H1 (cell line): ENCODE results near the gene RASGRF1. TPM values are rescaled to one million over a fixed set of nuclear protein-coding genes. Genes with fewer than 3 reads are reported as not detected.

ENCODE experiments used
- CTCF ChIA-PET: fragments of 300-600 bp; sonication (Branson Sonifier 250); formaldehyde crosslinking; loops from one replicate; lab custom pipeline; 2021; ENCODE audit not compliant: partially characterized antibody; lab: Charles Lee
- POLR2A ChIA-PET: fragments of 300-600 bp; sonication (Branson Sonifier 250); formaldehyde crosslinking; loops from one replicate; lab custom pipeline; 2021; ENCODE audit warnings: inconsistent platforms; ENCODE audit not compliant: partially characterized antibody; lab: Charles Lee
- DNase-seq, 2 experiments: peaks; one replicate each; pipeline versions ENCODE4 v3.0.0 to v3.0.0-alpha.2; 2010 to 2022; ENCODE audit warnings: low spot score in 2 of 2, low read depth in 1 of 2, mixed read lengths in 1 of 2
- FAIRE-seq: peaks from 2 replicates; lab custom pipeline; 2011; peaks lifted over from hg19 to GRCh38; lab: Jason Lieb, UNC
- H2AFZ ChIP-seq: 2 replicates; pipeline ENCODE4 v1.8.1; 2012; ENCODE audit warnings: low read length, inconsistent platforms
- H2AK5ac ChIP-seq: 2 replicates; pipeline ENCODE4 v1.6.1; 2013; ENCODE audit warnings: low read depth, low read length
- H2BK120ac ChIP-seq: replicated peaks from 2 replicates; pipeline ENCODE3; 2013; ENCODE audit warnings: low read depth, low read length, inconsistent platforms
- H2BK12ac ChIP-seq: 2 replicates; pipeline ENCODE4 v1.6.1; 2013; ENCODE audit warnings: low read depth, low read length
- H2BK15ac ChIP-seq: 2 replicates; pipeline ENCODE4 v1.6.1; 2013; ENCODE audit warnings: low read length
- H2BK20ac ChIP-seq: 2 replicates; pipeline ENCODE4 v1.6.1; 2013; ENCODE audit warnings: low read length
- H2BK5ac ChIP-seq: 2 replicates; pipeline ENCODE4 v1.6.1; 2013; ENCODE audit warnings: low read depth, low read length
- H3K14ac ChIP-seq: 2 replicates; pipeline ENCODE4 v1.6.1; 2013; ENCODE audit warnings: inconsistent platforms; ENCODE audit not compliant: insufficient read length
- H3K18ac ChIP-seq: 2 replicates; pipeline ENCODE4 v1.6.1; 2013; ENCODE audit warnings: low read length; ENCODE audit errors: extremely low read depth
- H3K23ac ChIP-seq: 2 replicates; pipeline ENCODE4 v1.6.1; 2013; ENCODE audit warnings: inconsistent platforms; ENCODE audit not compliant: insufficient read length
- H3K23me2 ChIP-seq: 2 replicates; pipeline ENCODE4 v1.6.1; 2013; ENCODE audit warnings: low read depth, low read length
- H3K27ac ChIP-seq: 2 replicates; pipeline ENCODE4 v1.6.1; 2011; ENCODE audit warnings: low read depth, low read length, inconsistent platforms
- H3K27me3 ChIP-seq, 4 experiments: replicated peaks in 1 of 4; 1 replicate in 1 of 4; 2 replicates in 3 of 4; pipeline versions ENCODE4 v1.6.1 to v1.8.1; 2011 to 2013; ENCODE audit warnings: low read length in 3 of 4, mild to moderate bottlenecking in 3 of 4, inconsistent platforms in 2 of 4, mixed read lengths in 2 of 4, moderate library complexity in 1 of 4; ENCODE audit not compliant: control insufficient read depth in 3 of 4, insufficient read depth in 3 of 4; ENCODE audit errors: extremely low read depth in 1 of 4
- H3K36me3 ChIP-seq, 4 experiments: 2 replicates each; pipeline versions ENCODE4 v1.6.1 to v1.8.1; 2011 to 2013; ENCODE audit warnings: mild to moderate bottlenecking in 4 of 4, low read length in 3 of 4, moderate library complexity in 2 of 4, control low read depth in 1 of 4, inconsistent platforms in 1 of 4; ENCODE audit not compliant: insufficient read depth in 4 of 4, control insufficient read depth in 2 of 4
- H3K4ac ChIP-seq: replicated peaks from 2 replicates; pipeline ENCODE3; 2013; ENCODE audit warnings: low read length, low read depth, mixed read lengths, inconsistent platforms; ENCODE audit not compliant: insufficient read length
- H3K4me1 ChIP-seq, 4 experiments: replicated peaks in 1 of 4; 1 replicate in 1 of 4; 2 replicates in 3 of 4; pipeline versions ENCODE4 v1.6.1 to v1.8.1; 2011 to 2013; ENCODE audit warnings: low read length in 3 of 4, inconsistent platforms in 2 of 4, mixed read lengths in 1 of 4; ENCODE audit not compliant: insufficient read depth in 4 of 4, control insufficient read depth in 3 of 4
- H3K4me2 ChIP-seq, 2 experiments: 2 replicates each; pipeline versions ENCODE4 v1.6.1 to v1.8.1; 2011 to 2013; ENCODE audit warnings: low read depth in 2 of 2, low read length in 2 of 2, control low read depth in 1 of 2, inconsistent platforms in 1 of 2, mild to moderate bottlenecking in 1 of 2; ENCODE audit not compliant: insufficient read depth in 1 of 2
- H3K4me3 ChIP-seq, 4 experiments: fragments of 200-600, 300-600 bp in 1 of 4; sonication (generic), shearing (Covaris generic), sonication (Bioruptor Twin) in 1 of 4; 2 replicates each; pipeline versions ENCODE4 v1.5.1 to v1.8.1; 2011 to 2016; ENCODE audit warnings: low read length in 4 of 4, low read depth in 3 of 4, control low read depth in 2 of 4, inconsistent platforms in 2 of 4, mild to moderate bottlenecking in 2 of 4, mixed read lengths in 1 of 4, moderate library complexity in 1 of 4; ENCODE audit not compliant: insufficient read depth in 2 of 4; ENCODE audit errors: extremely low read depth in 1 of 4
- H3K56ac ChIP-seq: replicated peaks from 2 replicates; pipeline ENCODE3; 2013; ENCODE audit warnings: low read depth, mild to moderate bottlenecking, mixed read lengths, low read length, inconsistent platforms; ENCODE audit not compliant: insufficient read length
- H3K79me1 ChIP-seq: 2 replicates; pipeline ENCODE4 v1.6.1; 2013; ENCODE audit warnings: low read depth, low read length, control low read depth
- H3K79me2 ChIP-seq, 2 experiments: 2 replicates each; pipeline versions ENCODE4 v1.6.1 to v1.8.1; 2012 to 2013; ENCODE audit warnings: low read length in 2 of 2, mild to moderate bottlenecking in 2 of 2, inconsistent platforms in 1 of 2; ENCODE audit not compliant: insufficient read depth in 2 of 2, control insufficient read depth in 1 of 2
- H3K9ac ChIP-seq, 4 experiments: replicated peaks in 1 of 4; 1 replicate in 1 of 4; 2 replicates in 3 of 4; pipeline versions ENCODE4 v1.6.1 to v1.8.1; 2011 to 2013; ENCODE audit warnings: low read depth in 3 of 4, low read length in 3 of 4, control low read depth in 2 of 4, mild to moderate bottlenecking in 2 of 4, moderate library complexity in 2 of 4, inconsistent platforms in 1 of 4; ENCODE audit errors: extremely low read depth in 1 of 4
- H3K9me3 ChIP-seq, 2 experiments: 2 replicates each; pipeline versions ENCODE4 v1.6.1 to v1.8.1; 2012 to 2013; ENCODE audit warnings: mild to moderate bottlenecking in 2 of 2, moderate library complexity in 2 of 2, control low read depth in 1 of 2, inconsistent platforms in 1 of 2, low read depth in 1 of 2, low read length in 1 of 2, mixed read lengths in 1 of 2; ENCODE audit not compliant: insufficient read depth in 2 of 2
- H4K20me1 ChIP-seq, 2 experiments: replicated peaks in 1 of 2; 2 replicates each; pipeline versions ENCODE3 to v1.8.1; 2011 to 2013; ENCODE audit warnings: inconsistent platforms in 2 of 2, low read length in 2 of 2, mild to moderate bottlenecking in 1 of 2; ENCODE audit not compliant: insufficient read depth in 2 of 2, control insufficient read depth in 1 of 2
- H4K5ac ChIP-seq: 2 replicates; pipeline ENCODE4 v1.6.1; 2013; ENCODE audit warnings: low read length, low read depth, mixed read lengths, inconsistent platforms; ENCODE audit not compliant: insufficient read length
- H4K8ac ChIP-seq: 2 replicates; pipeline ENCODE4 v1.8.0; 2013; ENCODE audit warnings: mild to moderate bottlenecking, moderate library complexity, low read length, inconsistent platforms; ENCODE audit not compliant: insufficient read depth; ENCODE audit errors: extremely low read depth
- H4K91ac ChIP-seq: replicated peaks from 2 replicates; pipeline ENCODE3; 2013; ENCODE audit warnings: low read length, mixed read lengths, inconsistent platforms; ENCODE audit not compliant: insufficient read length
- CBX5 ChIP-seq: fragments of 300-800, 300-1000 bp; sonication (generic); IDR thresholded peaks from 2 replicates; pipeline ENCODE4 v1.7.1; 2016; ENCODE audit warnings: antibody characterized with exemption, low read length, low read depth
- NRF1 ChIP-seq: IDR thresholded peaks from 2 replicates; pipeline ENCODE4 v1.6.1; 2011; ENCODE audit warnings: mild to moderate bottlenecking, low read depth, low read length, improper control_type of control experiment
- POLR2AphosphoS5 ChIP-seq: IDR thresholded peaks from 2 replicates; pipeline ENCODE4 v1.6.1; 2011; ENCODE audit warnings: low read depth, low read length
- RXRA ChIP-seq: IDR thresholded peaks from 2 replicates; pipeline ENCODE4 v1.6.1; 2011; ENCODE audit warnings: low read depth, mild to moderate bottlenecking, low read length, moderate library complexity; ENCODE audit not compliant: insufficient read depth
- SUZ12 ChIP-seq: fragments of 200-600 bp; sonication (generic); IDR thresholded peaks from 2 replicates; pipeline ENCODE4 v1.6.1; 2012; ENCODE audit warnings: mild to moderate bottlenecking, inconsistent platforms, low read length, moderate library complexity, mixed read lengths
- TAF1 ChIP-seq: IDR thresholded peaks from 2 replicates; pipeline ENCODE4 v1.6.1; 2011; ENCODE audit warnings: mild to moderate bottlenecking, low read depth, low read length
- WGBS, 2 experiments: shearing (Covaris generic) in 1 of 2; methylation state at CpG; one replicate each; pipeline versions ENCODE4 v1.1.6 to v1.1.7; 2013 to 2015; ENCODE audit warnings: low lambda C conversion rate in 2 of 2, mixed read lengths in 2 of 2, inconsistent platforms in 1 of 2, low coverage in 1 of 2, missing lambda C conversion rate in 1 of 2; ENCODE audit not compliant: insufficient replicate concordance in 2 of 2, insufficient coverage in 1 of 2, insufficient read length in 1 of 2; ENCODE audit errors: extremely low coverage in 1 of 2, missing lambda C conversion rate in 1 of 2; 5-methylcytosine and 5-hydroxymethylcytosine counted together
- polyA plus RNA-seq, 7 experiments: library from polyadenylated mRNA; depleted of rRNA in 3 of 7; stranded (reverse) in 5 of 7; unstranded in 2 of 7; fragments of >200 nt in 5 of 7; fragments of 200-250 nt in 2 of 7; gene quantifications; 1 replicate in 5 of 7; 2 replicates in 1 of 7; 4 replicates in 1 of 7; pipeline versions ENCODE4 v1.2.1 to v1.2.3, GENCODE V29; 2011 to 2013; ENCODE audit warnings: missing spikeins in 2 of 7, mixed read lengths in 2 of 7
- total RNA-seq: library from RNA; stranded (reverse); fragmentation: NEBNext Ultra II Directional; extraction: Animal tissue kit (Norgen Biotek cat#: 25700); gene quantifications from 2 replicates; pipeline ENCODE4 v1.2.1, GENCODE V29; 2021

RASGRF1 gene
- total and polyA plus RNA-seq, 2 of the 8 experiments (the other 6 are each of a cell fraction or from before 2014, with no cell fraction given) = 0.42 to 0.67 TPM

- Histone ChIP-seq H4K20me1 (no peaks in the 10 kb centered on the region), H2AFZ (no peak overlapping the region), H3K23me2 (no peaks in the 10 kb centered on the region), H3K79me2 (no peaks in the 10 kb centered on the region), H3K9ac (no peak overlapping the region), H2BK5ac (no peak overlapping the region), H2BK12ac (no peak overlapping the region), H3K4me2 (no peak overlapping the region), H3K27ac (no peak overlapping the region), H3K14ac (no peak overlapping the region), H4K8ac (no peak overlapping the region), H3K4me3 (no peak overlapping the region), H4K91ac (no peak overlapping the region), H4K5ac (no peak overlapping the region), H3K56ac (no peak overlapping the region), H2AK5ac (no peak overlapping the region), H3K27me3 (peaks cover 0 to 9% (median under 1%) of the 10 kb centered on the region in 4 experiments; a peak in 4 of 7 replicates), H2BK120ac (no peak overlapping the region), H3K18ac (no peak overlapping the region), H3K36me3 (no peaks in the 10 kb centered on the region), H2BK20ac (no peak overlapping the region), H3K4ac (no peak overlapping the region), H3K23ac (no peak overlapping the region), H3K79me1 (no peaks in the 10 kb centered on the region), H2BK15ac (no peak overlapping the region), H3K4me1 (no peaks in the 10 kb centered on the region), H3K9me3 (no peaks in the 10 kb centered on the region; a peak in 1 of 4 replicates)
- FAIRE-seq (no peak), DNase-seq (peak in 1 of 2 experiments; percentile 13)
- CTCF ChIA-PET = interaction anchor here (0.6 to 4.5 kb wide), 9 partner anchors 11 to 289 kb away, joined by 3 to 25 read pairs (median 10); no protein-coding TSS in a partner anchor
- POLR2A ChIA-PET = interaction anchor here (0.6 kb wide), 1 partner anchor 164 kb away, joined by 4 read pairs; no protein-coding TSS in a partner anchor
- 96% methylated on average over 4 of the region's 4 CpGs; no CpG with 5 or more reads in 1 of the 2 experiments for WGBS, 2 experiments
- TF ChIP-seq POLR2AphosphoS5 (no peak), NRF1 (no peak), CBX5 (no peak), TAF1 (no peak), RXRA (no peak), SUZ12 (no peak)
Measured at GRCh38 chr15:79105141-79105540, 14.6 kb upstream of the RASGRF1 start.
